Suprapubic skin (tissue), 4 donors: ENCODE results near the gene HNRNPH1. TPM values are rescaled to one million over a fixed set of nuclear protein-coding genes. Genes with fewer than 3 reads are reported as not detected.

Experiments
- DNase-seq, 2 donors: peaks; one replicate each; pipeline ENCODE4 v3.0.0-alpha.2; 2019; ENCODE audit warnings: low spot score in 2 of 2
- H3K27ac ChIP-seq: fragments of 200-600 bp; sonication (generic); one replicate; pipeline ENCODE4 v1.5.1; 2019
- H3K27me3 ChIP-seq: fragments of 200-600 bp; sonication (generic); one replicate; pipeline ENCODE4 v1.5.1; 2019
- H3K36me3 ChIP-seq: fragments of 200-600 bp; sonication (generic); one replicate; pipeline ENCODE4 v1.5.1; 2019
- H3K4me1 ChIP-seq: fragments of 200-600 bp; sonication (generic); one replicate; pipeline ENCODE4 v1.5.1; 2019
- H3K4me3 ChIP-seq: fragments of 200-600 bp; sonication (generic); one replicate; pipeline ENCODE4 v1.5.1; 2019; ENCODE audit warnings: mild to moderate bottlenecking
- H3K9me3 ChIP-seq: fragments of 200-600 bp; sonication (generic); one replicate; pipeline ENCODE4 v1.5.1; 2019
- CTCF ChIP-seq, 2 donors: fragments of 200-600 bp in 1 of 2; fragments of 450-650 bp in 1 of 2; sonication (generic) in 1 of 2; IDR thresholded peaks; one replicate each; pipeline ENCODE4 v1.5.1; 2016 to 2019; ENCODE audit warnings: antibody characterized with exemption in 2 of 2, mild to moderate bottlenecking in 1 of 2, moderate library complexity in 1 of 2
- EP300 ChIP-seq: sonication (generic); formaldehyde crosslinking; IDR thresholded peaks from one replicate; pipeline ENCODE4 v1.6.1; 2017; ENCODE audit warnings: antibody characterized with exemption
- POLR2A ChIP-seq, 2 donors: fragments of 450-650 bp; IDR thresholded peaks; one replicate each; pipeline ENCODE4 v1.6.1; 2017; ENCODE audit warnings: antibody characterized with exemption in 2 of 2, mild to moderate bottlenecking in 2 of 2, moderate library complexity in 2 of 2
- POLR2AphosphoS5 ChIP-seq, 3 donors: sonication (generic); formaldehyde crosslinking; IDR thresholded peaks; one replicate each; pipeline ENCODE4 v1.6.1; 2017; ENCODE audit warnings: antibody characterized with exemption in 3 of 3
- WGBS: methylation state at CpG from one replicate; pipeline ENCODE4 v1.1.5; 2018; 5-methylcytosine and 5-hydroxymethylcytosine counted together
- total RNA-seq, 4 donors: library from RNA; depleted of rRNA; stranded (reverse); fragments of >200 nt; gene quantifications; one replicate each; pipeline ENCODE4 v1.1.0, GENCODE V29; 2016

The HNRNPH1 gene
- total RNA-seq, 4 donors from 2014 or later, result 260 to 868 (median 295) TPM

- H3K27ac ChIP-seq, result no peak overlapping the region
- WGBS, result 78% methylated on average over 8 of the region's 8 CpGs
- DNase-seq, result peak; percentile 36 to 55
- H3K9me3 ChIP-seq, result no peaks in the 10 kb centered on the region
- H3K4me3 ChIP-seq, result no peak overlapping the region
- H3K4me1 ChIP-seq, result peaks cover 45% of the 10 kb centered on the region
- TF ChIP-seq EP300, result no peak
- no peak for TF ChIP-seq POLR2AphosphoS5 (IDR thresholded peaks at IDR 0.05)
- TF ChIP-seq CTCF (IDR thresholded peaks at IDR 0.05), result no peak
- no peak for TF ChIP-seq POLR2A (IDR thresholded peaks at IDR 0.05)
- no peaks in the 10 kb centered on the region for H3K27me3 ChIP-seq
- H3K36me3 ChIP-seq, result peaks cover 93% of the 10 kb centered on the region
Observed at GRCh38 chr5:179613460-179614071, 9.9 kb downstream of the HNRNPH1 start.

GRCh38 chr5:179612577-179613459 is 10.7 kb downstream of the HNRNPH1 start:
- 78% methylated on average over 21 of the region's 21 CpGs for WGBS
- peaks cover 86% of the 10 kb centered on the region for H3K36me3 ChIP-seq
- H3K4me3 ChIP-seq, result no peak overlapping the region
- no peak overlapping the region for H3K27ac ChIP-seq
- H3K4me1 ChIP-seq, result peaks cover 37% of the 10 kb centered on the region
- TF ChIP-seq CTCF (IDR thresholded peaks at IDR 0.05) (no peak), POLR2AphosphoS5 (IDR thresholded peaks at IDR 0.05) (no peak), POLR2A (IDR thresholded peaks at IDR 0.05) (no peak), EP300 (no peak)
- H3K27me3 ChIP-seq, result no peaks in the 10 kb centered on the region
- DNase-seq, result peak; percentile 35 to 40
- H3K9me3 ChIP-seq, result no peaks in the 10 kb centered on the region

GRCh38 chr5:179610903-179611265 is 12.6 kb downstream of the HNRNPH1 start:
- H3K27ac ChIP-seq, result no peak overlapping the region
- no peak overlapping the region for H3K4me3 ChIP-seq
- no peaks in the 10 kb centered on the region for H3K27me3 ChIP-seq
- peaks cover 84% of the 10 kb centered on the region for H3K36me3 ChIP-seq
- TF ChIP-seq POLR2AphosphoS5 (IDR thresholded peaks at IDR 0.05), result no peak
- no peak for TF ChIP-seq EP300
- no peak for TF ChIP-seq CTCF (IDR thresholded peaks at IDR 0.05)
- no peak for TF ChIP-seq POLR2A (IDR thresholded peaks at IDR 0.05)
- H3K9me3 ChIP-seq, result no peaks in the 10 kb centered on the region
- peak in 1 of 2 donors; percentile 35 for DNase-seq
- peaks cover 35% of the 10 kb centered on the region for H3K4me1 ChIP-seq

GRCh38 chr5:179610109-179610902 is 13.2 kb downstream of the HNRNPH1 start:
- WGBS, result 69% methylated on average over 20 of the region's 23 CpGs
- H3K27ac ChIP-seq, result no peak overlapping the region
- H3K27me3 ChIP-seq, result no peaks in the 10 kb centered on the region
- peak; percentile 62 to 74 for DNase-seq
- peaks cover 84% of the 10 kb centered on the region for H3K36me3 ChIP-seq
- no peak for TF ChIP-seq EP300
- no peak for TF ChIP-seq POLR2AphosphoS5 (IDR thresholded peaks at IDR 0.05)
- no peak for TF ChIP-seq CTCF (IDR thresholded peaks at IDR 0.05)
- no peak for TF ChIP-seq POLR2A (IDR thresholded peaks at IDR 0.05)
- no peak overlapping the region for H3K4me3 ChIP-seq
- H3K4me1 ChIP-seq, result peaks cover 38% of the 10 kb centered on the region
- H3K9me3 ChIP-seq, result no peaks in the 10 kb centered on the region

- peaks cover 39% of the 10 kb centered on the region for H3K4me1 ChIP-seq
Observed at GRCh38 chr5:179609834-179610108, 13.7 kb downstream of the HNRNPH1 start.

More at GRCh38 chr5:179609834-179610108, 13.7 kb downstream of the HNRNPH1 start:
- no peak for TF ChIP-seq POLR2AphosphoS5 (IDR thresholded peaks at IDR 0.05)
- no peak for TF ChIP-seq CTCF (IDR thresholded peaks at IDR 0.05)
- TF ChIP-seq POLR2A (IDR thresholded peaks at IDR 0.05), result no peak
- no peak for TF ChIP-seq EP300
- Histone ChIP-seq H3K27me3 (no peaks in the 10 kb centered on the region), H3K27ac (no peak overlapping the region), H3K9me3 (no peaks in the 10 kb centered on the region), H3K36me3 (peaks cover 79% of the 10 kb centered on the region), H3K4me3 (no peak overlapping the region)
- no peak for DNase-seq
- WGBS, result 84% methylated on average over 6 of the region's 8 CpGs
